ENCODE data around the gene LRRC72.

- TF ChIP-seq CTCF (conservative IDR thresholded peaks at IDR 0.05) (no peak), ZFX (IDR thresholded peaks at IDR 0.05) (no peak)
Measured at GRCh38 chr7:16587790-16588189, 61.2 kb downstream of the LRRC72 start.

Data from C4-2B (cell line).